NCI-H1694 treated with DMSO at 0.1 percent for 48 hours (cell line): ENCODE data around the gene SPINK1.
"Not testable (repeated sequence)": the region's sequence is repeated elsewhere in the genome, so short reads cannot be mapped to it uniquely, and the experiment has no call there.

ENCODE experiments used
- DNase-seq: peaks from one replicate; lab custom pipeline; 2025; lab: John Stamatoyannopoulos, UW

Gene SPINK1

DNA sequence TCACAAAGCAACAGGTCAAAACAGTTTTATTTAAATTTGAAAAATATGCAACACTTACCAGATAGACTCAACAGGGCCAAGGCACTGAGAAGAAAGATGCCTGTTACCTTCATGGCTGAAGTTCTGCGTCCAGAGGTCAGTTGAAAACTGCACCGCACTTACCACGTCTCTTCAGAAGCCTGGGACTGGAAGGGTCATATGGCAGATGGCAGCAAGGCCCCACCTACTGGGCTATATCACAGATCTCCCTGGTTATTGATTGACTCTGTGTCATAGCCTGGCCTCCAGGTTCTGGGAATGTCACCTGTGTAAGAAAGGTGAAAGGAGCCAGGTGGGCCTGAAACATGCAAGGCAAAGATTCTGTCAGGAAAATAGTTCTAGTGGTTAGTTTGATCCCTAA is at the start of gene SPINK1:
TSS of gene SPINK1 (minus strand) at position 207 of the 400 bp plus-strand sequence. CDS start at position 113, 94 bp downstream.
- no peak for DNase-seq

GRCh38 chr5:147880487-147880886 is 49.0 kb upstream of the SPINK1 start:
- DNase-seq = no peak

DNA sequence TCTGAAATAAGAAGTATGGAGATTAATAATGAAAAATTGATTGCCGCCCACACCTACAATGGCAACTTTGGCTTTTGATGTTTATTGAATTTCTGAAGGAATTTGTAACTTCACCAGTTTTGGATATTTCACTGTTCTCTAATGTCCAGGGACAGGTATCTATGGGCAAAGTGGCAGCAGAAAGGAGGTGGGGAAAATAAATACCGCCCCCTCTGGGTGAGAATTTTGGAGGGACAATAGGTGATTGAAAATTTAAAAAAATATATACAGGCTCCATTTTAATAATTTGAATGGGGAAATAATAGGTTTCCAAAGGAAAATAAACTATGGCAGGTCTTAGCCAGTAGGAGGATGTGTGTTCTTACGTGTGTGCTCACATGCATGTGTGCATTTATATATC is 48.3 kb upstream of the SPINK1 start:
- no peak for DNase-seq

GRCh38 chr5:147878066-147878759 is 46.7 kb upstream of the SPINK1 start, which contains the start of gene SCGB3A2:
TSS of gene SCGB3A2 (plus strand) at chr5:147878711. CDS start at chr5:147878804, 93 bp downstream.
- no peak for DNase-seq

DNA sequence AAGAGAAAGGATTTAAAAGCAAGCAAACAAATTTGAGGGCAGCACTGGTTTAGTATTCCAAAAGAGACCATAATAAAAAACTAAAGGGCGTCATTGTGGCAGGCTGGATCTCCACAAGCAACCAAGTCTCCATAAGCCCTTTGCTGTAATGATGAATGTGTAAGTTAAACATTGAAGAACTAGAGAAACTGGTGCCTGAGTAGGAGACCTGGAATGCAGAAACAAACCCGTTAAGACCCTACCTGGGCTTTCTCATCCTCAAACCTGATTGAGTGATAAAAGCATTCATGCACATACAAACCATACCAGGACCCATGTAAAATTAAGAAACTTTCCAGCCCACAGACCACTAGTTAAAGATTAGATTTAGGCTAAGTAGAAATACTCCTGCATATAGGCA is 45.2 kb upstream of the SPINK1 start:
- no peak for DNase-seq

DNA sequence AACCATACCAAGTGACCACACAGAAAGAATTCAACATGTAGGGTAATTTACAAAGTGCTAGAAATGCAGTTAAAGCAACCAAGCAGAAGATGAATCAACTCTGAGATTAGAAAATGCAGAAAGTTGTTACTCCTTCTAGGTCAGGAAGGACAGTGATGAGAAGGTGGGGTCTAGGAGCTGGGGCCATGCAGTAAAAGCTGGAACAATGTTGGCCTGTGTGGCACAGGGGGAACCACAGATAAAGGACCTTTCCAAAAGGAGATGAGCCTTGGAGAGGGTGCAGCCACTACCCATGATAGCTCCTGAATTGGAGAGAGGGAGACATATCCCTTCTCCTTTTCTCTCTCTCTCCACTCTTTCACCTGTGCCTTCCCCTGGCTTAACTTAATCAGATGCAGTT is 44.7 kb upstream of the SPINK1 start:
- no peak for DNase-seq

DNA sequence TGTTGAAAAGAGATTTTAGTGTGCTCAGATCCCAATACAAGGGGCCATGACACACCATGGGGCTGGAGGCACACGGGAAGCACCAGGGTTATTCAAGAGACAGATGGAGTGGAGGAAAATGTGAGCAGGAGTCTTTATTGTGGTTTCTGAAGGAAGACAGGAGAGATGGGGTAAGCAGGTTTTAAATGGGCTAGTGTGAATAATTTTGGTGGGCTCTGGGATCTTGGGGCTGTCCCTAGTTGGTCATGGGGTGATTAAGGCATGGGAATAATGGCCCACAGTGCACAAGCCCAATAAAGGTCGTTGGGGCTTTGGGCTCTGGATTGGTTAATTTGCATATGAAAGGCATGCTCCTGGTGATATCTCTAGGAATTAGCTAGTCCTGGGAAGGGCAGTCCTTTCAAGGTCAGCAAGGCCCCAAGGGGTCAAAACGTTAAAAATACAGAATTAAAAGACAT is 43.5 kb upstream of the SPINK1 start:
- no peak for DNase-seq

GRCh38 chr5:147874118-147874875 is 42.8 kb upstream of the SPINK1 start:
- not testable (repeated sequence) for DNase-seq

DNA sequence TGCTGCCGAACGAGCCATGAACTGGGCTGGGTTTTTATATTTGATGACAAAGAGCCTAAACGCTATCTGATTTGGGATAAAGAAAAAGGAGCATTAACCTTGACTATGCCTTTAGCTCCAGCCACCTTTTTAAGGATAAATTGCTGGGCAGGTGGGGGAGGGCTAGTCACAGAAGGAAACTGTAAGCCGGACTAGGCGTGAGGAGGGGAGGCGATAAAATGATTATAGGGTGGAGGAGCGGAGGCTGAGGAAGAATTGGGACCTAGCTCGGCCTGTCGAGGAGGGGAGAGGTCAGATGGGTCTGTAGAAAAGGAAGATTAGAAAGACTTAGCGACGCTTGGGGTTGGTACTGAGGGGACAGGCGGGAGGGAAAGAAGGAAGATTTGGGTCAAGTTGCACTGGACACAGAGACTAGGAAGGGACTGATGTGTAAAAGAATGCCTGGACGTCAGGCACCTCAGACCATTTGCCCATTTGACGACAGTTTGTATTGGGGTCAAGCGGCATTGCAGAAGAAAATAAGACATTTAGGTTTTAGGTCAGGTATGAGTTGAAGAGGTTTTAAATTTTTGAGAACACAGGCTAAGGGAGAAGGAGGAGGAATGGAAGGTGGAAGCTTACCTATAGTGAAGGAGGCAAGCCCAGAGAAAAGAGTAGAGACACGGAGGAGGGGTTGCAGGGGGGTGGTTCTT is 41.4 kb upstream of the SPINK1 start:
- not testable (repeated sequence) for DNase-seq

GRCh38 chr5:147871980-147872549 is 40.6 kb upstream of the SPINK1 start:
- DNase-seq = not testable (repeated sequence)

- not testable (repeated sequence) for DNase-seq
Observed at GRCh38 chr5:147869892-147870291, 38.4 kb upstream of the SPINK1 start.

GRCh38 chr5:147869112-147869511 is 37.6 kb upstream of the SPINK1 start:
- DNase-seq = no peak

GRCh38 chr5:147863454-147864158 is 32.1 kb upstream of the SPINK1 start:
- no peak for DNase-seq

GRCh38 chr5:147860641-147861025 is 29.2 kb upstream of the SPINK1 start:
- no peak for DNase-seq

GRCh38 chr5:147859962-147860640 is 28.6 kb upstream of the SPINK1 start:
- no peak for DNase-seq

DNA sequence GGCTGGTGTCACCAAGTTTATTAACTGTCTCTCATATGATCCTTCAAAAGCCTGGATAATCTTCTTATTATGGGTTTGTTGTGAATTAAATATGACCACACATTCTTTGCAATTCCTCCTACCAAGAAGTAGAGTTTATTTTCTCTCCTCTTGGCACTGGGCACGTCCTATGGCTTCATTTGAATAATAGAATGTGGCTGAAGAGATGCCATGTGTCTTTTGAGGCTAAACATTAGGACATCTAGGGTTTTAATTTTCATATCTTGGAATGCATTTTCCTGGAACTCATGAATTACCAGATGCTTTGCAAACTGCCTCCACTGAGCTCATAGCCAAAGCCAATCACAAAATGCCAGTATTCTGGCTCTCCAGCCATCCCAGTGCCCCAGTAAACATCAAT is 27.1 kb upstream of the SPINK1 start:
- no peak for DNase-seq

- no peak for DNase-seq
Observed at GRCh38 chr5:147857302-147858129, 26.0 kb upstream of the SPINK1 start.

DNA sequence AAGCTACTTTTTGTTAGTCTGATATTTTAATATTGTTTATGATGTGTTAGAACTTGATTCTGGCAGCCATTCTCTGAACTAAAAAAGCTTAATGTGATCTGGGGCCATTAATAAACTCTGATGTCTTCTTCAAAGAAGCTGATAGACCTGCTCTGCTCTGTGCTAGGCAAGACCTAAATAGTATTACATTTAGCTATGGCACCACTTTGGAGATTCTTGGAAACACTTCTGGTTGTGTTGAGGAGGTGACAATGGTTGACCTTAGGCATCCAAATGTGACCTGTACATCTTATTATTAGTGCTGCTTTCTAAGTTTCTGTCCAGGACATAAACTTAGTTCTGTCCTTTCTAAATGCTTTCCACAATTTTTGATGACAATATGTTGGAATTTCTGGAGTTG is 25.3 kb upstream of the SPINK1 start:
- no peak for DNase-seq

DNA sequence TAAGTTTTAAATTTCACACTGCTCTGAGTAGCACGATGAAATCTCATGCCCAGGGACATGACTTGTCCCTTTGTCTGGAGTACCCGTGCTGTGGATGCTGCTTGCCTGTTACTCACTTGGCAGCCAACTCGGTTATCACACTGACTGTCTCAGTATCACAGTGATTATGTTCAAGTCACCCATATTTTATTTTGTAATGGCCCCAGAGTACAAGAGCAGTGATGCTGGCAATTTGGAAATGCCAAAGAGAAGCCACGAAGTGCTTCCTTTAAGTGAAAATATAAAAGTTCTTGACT is 24.3 kb upstream of the SPINK1 start:
- DNase-seq = no peak
